ENCODE data around the gene LRRC37B.
A peak's percentile ranks its signal among the peaks of the same experiment; 100 is the strongest.

The LRRC37B gene

GRCh38 chr17:32015245-32016013, 8.2 kb downstream of the LRRC37B start (continued):
- TF ChIP-seq PRDM2 (tag by site-specific recombination; IDR thresholded peaks at IDR 0.05; ENCODE audit: borderline replicate concordance) (no peak), SCRT1 (tag by site-specific recombination; IDR thresholded peaks at IDR 0.05; ENCODE audit: borderline replicate concordance) (no peak), OSR2 (tag by site-specific recombination; IDR thresholded peaks at IDR 0.05) (peak; percentile 93), ZNF416 (tag by site-specific recombination; IDR thresholded peaks at IDR 0.05) (no peak), ZFP3 (tag by site-specific recombination; IDR thresholded peaks at IDR 0.05; ENCODE audit: low read depth) (no peak)

- TF ChIP-seq SP7 (tag by site-specific recombination; IDR thresholded peaks at IDR 0.05) = no peak
- CTCF ChIA-PET = interaction anchor here (0.7 to 1.7 kb wide), 2 partner anchors 9 to 124 kb away, joined by 3 to 11 read pairs; partner anchors contain the start of gene LRRC37B
- H3K4me1 ChIP-seq (ENCODE audit: control insufficient read depth, insufficient read depth, low read length) = peaks cover 17% of the 10 kb centered on the region
- H3K27ac ChIP-seq (ENCODE audit: extremely low read depth, low read depth, low read length) = no peak overlapping the region
- H3K9me3 ChIP-seq (ENCODE audit: control insufficient read depth, insufficient read depth, low read depth, low read length) = no peaks in the 10 kb centered on the region
- no peak overlapping the region for H3K4me3 ChIP-seq (ENCODE audit: low read depth, low read length)
- POLR2A ChIA-PET = interaction anchor here (1.6 kb wide), 1 partner anchor 9 kb away, joined by 5 read pairs; the partner anchor contains the start of gene LRRC37B
- H3K36me3 ChIP-seq (ENCODE audit: control insufficient read depth in 2 of 2, insufficient read depth in 1 of 2, low read length in 2 of 2) = peaks cover 4 to 13% of the 10 kb centered on the region in 2 experiments; a peak in 2 of 3 replicates
Observed at GRCh38 chr17:32016231-32016630, 9.0 kb downstream of the LRRC37B start.

GRCh38 chr17:32019228-32019627, 12.0 kb downstream of the LRRC37B start:
- ChIA-PET CTCF (interaction anchor here (1.2 kb wide), 1 partner anchor 121 kb away, joined by 3 read pairs; no protein-coding TSS in a partner anchor), POLR2A (no interaction called here)
- H3K4me1 ChIP-seq (ENCODE audit: control insufficient read depth, insufficient read depth, low read length) = peaks cover 17% of the 10 kb centered on the region
- no peak for TF ChIP-seq GLIS1 (tag by site-specific recombination; IDR thresholded peaks at IDR 0.05)
- TF ChIP-seq ZBTB44 (tag by site-specific recombination; IDR thresholded peaks at IDR 0.05) = peak; percentile 67; the same call in 1 of the 2 replicates
- H3K9me3 ChIP-seq (ENCODE audit: control insufficient read depth, insufficient read depth, low read depth, low read length) = no peaks in the 10 kb centered on the region
- H3K27ac ChIP-seq (ENCODE audit: extremely low read depth, low read depth, low read length) = no peak overlapping the region
- H3K4me3 ChIP-seq (ENCODE audit: low read depth, low read length) = no peak overlapping the region
- peaks cover 4 to 23% of the 10 kb centered on the region in 2 experiments; a peak in 1 of 3 replicates for H3K36me3 ChIP-seq (ENCODE audit: control insufficient read depth in 2 of 2, insufficient read depth in 1 of 2, low read length in 2 of 2)

- ChIA-PET CTCF (interaction anchor here (0.6 to 1.0 kb wide), 2 partner anchors 15 to 449 kb away, joined by 4 to 5 read pairs; no protein-coding TSS in a partner anchor), POLR2A (interaction anchor here (0.6 kb wide), 1 partner anchor 400 kb away, joined by 6 read pairs; no protein-coding TSS in a partner anchor)
- H3K9me3 ChIP-seq (ENCODE audit: control insufficient read depth, insufficient read depth, low read depth, low read length) = no peaks in the 10 kb centered on the region
- H3K36me3 ChIP-seq (ENCODE audit: control insufficient read depth in 2 of 2, insufficient read depth in 1 of 2, low read length in 2 of 2) = peaks cover 4 to 23% of the 10 kb centered on the region in 2 experiments; a peak in 1 of 3 replicates
- no peak overlapping the region for H3K4me3 ChIP-seq (ENCODE audit: low read depth, low read length)
- peaks cover 6% of the 10 kb centered on the region; the same call in 1 of the 2 replicates for H3K4me1 ChIP-seq (ENCODE audit: control insufficient read depth, insufficient read depth, low read length)
- H3K27ac ChIP-seq (ENCODE audit: extremely low read depth, low read depth, low read length) = no peak overlapping the region
- TF ChIP-seq ZNF426 (tag by site-specific recombination; IDR thresholded peaks at IDR 0.05) (no peak), ZNF548 (tag by site-specific recombination; IDR thresholded peaks at IDR 0.05) (no peak), ZNF48 (tag by site-specific recombination; IDR thresholded peaks at IDR 0.05) (no peak), PRDM10 (tag by site-specific recombination; IDR thresholded peaks at IDR 0.05) (no peak), ZNF513 (tag by site-specific recombination; IDR thresholded peaks at IDR 0.05) (no peak)
Observed at GRCh38 chr17:32020943-32021614, 13.9 kb downstream of the LRRC37B start.
